GM19240 (cell line): Measurements from ENCODE around the gene RORB.

Source experiments
- DNase-seq: peaks from one replicate; pipeline ENCODE4 v3.0.0; 2011; ENCODE audit warnings: low spot score; ENCODE audit not compliant: insufficient read length

RORB gene

GRCh38 chr9:74595286-74595685, 98.2 kb downstream of the RORB start:
- no peak for DNase-seq

- DNase-seq: no peak
Observed at GRCh38 chr9:74598874-74599273, 101.7 kb downstream of the RORB start.

GRCh38 chr9:74609671-74610405, 112.7 kb downstream of the RORB start:
- no peak for DNase-seq

- no peak for DNase-seq
Observed at GRCh38 chr9:74610523-74611061, 113.5 kb downstream of the RORB start.

GRCh38 chr9:74630228-74630627, 133.1 kb downstream of the RORB start:
- DNase-seq: no peak

GRCh38 chr9:74639112-74639511, 142.0 kb downstream of the RORB start:
- DNase-seq: no peak

GRCh38 chr9:74642376-74642775, 145.2 kb downstream of the RORB start:
- DNase-seq: no peak

- DNase-seq: no peak
Observed at GRCh38 chr9:74643303-74643923, 146.3 kb downstream of the RORB start.

- no peak for DNase-seq
Observed at GRCh38 chr9:74644023-74644422, 146.9 kb downstream of the RORB start.

GRCh38 chr9:74645007-74645639, 148.0 kb downstream of the RORB start:
- DNase-seq: no peak

- no peak for DNase-seq
Observed at GRCh38 chr9:74653410-74654080, 156.4 kb downstream of the RORB start.

GRCh38 chr9:74662674-74663073, 165.5 kb downstream of the RORB start:
- no peak for DNase-seq

GRCh38 chr9:74663439-74663838, 166.3 kb downstream of the RORB start:
- DNase-seq: no peak

GRCh38 chr9:74666625-74667316, 169.6 kb downstream of the RORB start:
- no peak for DNase-seq

GRCh38 chr9:74672237-74672636, 175.1 kb downstream of the RORB start:
- DNase-seq: no peak

- DNase-seq: no peak
Observed at GRCh38 chr9:74674077-74674476, 176.9 kb downstream of the RORB start.

GRCh38 chr9:74681906-74682305, 184.8 kb downstream of the RORB start:
- DNase-seq: no peak

GRCh38 chr9:74683322-74683721, 186.2 kb downstream of the RORB start:
- no peak for DNase-seq

- no peak for DNase-seq
Observed at GRCh38 chr9:74691058-74691457, 193.9 kb downstream of the RORB start.

- DNase-seq: no peak
Observed at GRCh38 chr9:74696520-74696919, 199.4 kb downstream of the RORB start.

- DNase-seq: no peak
Observed at GRCh38 chr9:74697535-74697934, 200.4 kb downstream of the RORB start.
